Common myeloid progenitor, CD34-positive (primary cell): ENCODE results near the gene CUX1.
"Not testable (repeated sequence)": the region's sequence is repeated elsewhere in the genome, so short reads cannot be mapped to it uniquely, and the experiment has no call there.

ENCODE experiments used
- CTCF ChIA-PET: fragments of 350-600 bp; sonication (Branson Sonifier 250); formaldehyde crosslinking; loops from one replicate; lab custom pipeline; 2021; ENCODE audit warnings: antibody characterized with exemption; lab: Charles Lee
- POLR2A ChIA-PET: fragments of 350-600 bp; sonication (Branson Sonifier 250); formaldehyde crosslinking; loops from one replicate; lab custom pipeline; 2021; ENCODE audit warnings: antibody characterized with exemption; lab: Charles Lee
- DNase-seq, 3 donors: peaks; one replicate each; pipeline versions ENCODE4 v3.0.0 to v3.0.0-alpha.2; 2013
- H3K27ac ChIP-seq, 2 experiments: 1 replicate in 1 of 2; 2 replicates in 1 of 2; pipeline ENCODE4 v1.7.0; 2013; ENCODE audit warnings: inconsistent platforms in 2 of 2, low read length in 2 of 2, mild to moderate bottlenecking in 2 of 2, low read depth in 1 of 2, moderate library complexity in 1 of 2; ENCODE audit not compliant: severe bottlenecking in 2 of 2, insufficient read depth in 1 of 2, poor library complexity in 1 of 2
- H3K27me3 ChIP-seq, 5 experiments: replicated peaks in 2 of 5; 1 replicate in 3 of 5; 2 replicates in 2 of 5; pipeline versions ENCODE4 v1.6.1 to v1.7.0; 2013; ENCODE audit warnings: low read length in 4 of 5, mild to moderate bottlenecking in 2 of 5, moderate library complexity in 2 of 5, inconsistent platforms in 1 of 5; ENCODE audit not compliant: insufficient read depth in 5 of 5, control insufficient read depth in 4 of 5
- H3K36me3 ChIP-seq, 4 experiments: 1 replicate in 2 of 4; 2 replicates in 2 of 4; pipeline versions ENCODE4 v1.6.1 to v1.7.0; 2013; ENCODE audit warnings: low read length in 3 of 4, control low read depth in 1 of 4, mild to moderate bottlenecking in 1 of 4; ENCODE audit not compliant: control insufficient read depth in 4 of 4, insufficient read depth in 4 of 4
- H3K4me1 ChIP-seq, 4 experiments: 1 replicate in 3 of 4; 2 replicates in 1 of 4; pipeline versions ENCODE4 v1.6.1 to v1.7.1; 2013; ENCODE audit warnings: low read length in 3 of 4, mild to moderate bottlenecking in 3 of 4, control low read depth in 1 of 4, inconsistent platforms in 1 of 4, moderate library complexity in 1 of 4; ENCODE audit not compliant: control insufficient read depth in 4 of 4, insufficient read depth in 4 of 4; ENCODE audit errors: control extremely low read depth in 1 of 4
- H3K4me3 ChIP-seq, 7 experiments: 1 replicate in 4 of 7; 2 replicates in 3 of 7; pipeline versions ENCODE4 v1.5.1 to v1.7.0; 2013; ENCODE audit warnings: mild to moderate bottlenecking in 7 of 7, low read length in 6 of 7, moderate library complexity in 6 of 7, inconsistent platforms in 2 of 7, low read depth in 2 of 7, control low read depth in 1 of 7; ENCODE audit not compliant: insufficient read depth in 4 of 7, control insufficient read depth in 1 of 7; ENCODE audit errors: extremely low read depth in 1 of 7
- H3K9me3 ChIP-seq, 5 experiments: 1 replicate in 4 of 5; 2 replicates in 1 of 5; pipeline versions ENCODE4 v1.6.1 to v1.7.1; 2013; ENCODE audit warnings: low read length in 4 of 5, mild to moderate bottlenecking in 2 of 5, inconsistent platforms in 1 of 5, low read depth in 1 of 5, moderate library complexity in 1 of 5; ENCODE audit not compliant: control insufficient read depth in 4 of 5, insufficient read depth in 2 of 5; ENCODE audit errors: control extremely low read depth in 1 of 5
- WGBS: methylation state at CpG from one replicate; pipeline ENCODE4 v1.1.5; 2013; ENCODE audit not compliant: insufficient coverage; 5-methylcytosine and 5-hydroxymethylcytosine counted together

Gene CUX1

DNA sequence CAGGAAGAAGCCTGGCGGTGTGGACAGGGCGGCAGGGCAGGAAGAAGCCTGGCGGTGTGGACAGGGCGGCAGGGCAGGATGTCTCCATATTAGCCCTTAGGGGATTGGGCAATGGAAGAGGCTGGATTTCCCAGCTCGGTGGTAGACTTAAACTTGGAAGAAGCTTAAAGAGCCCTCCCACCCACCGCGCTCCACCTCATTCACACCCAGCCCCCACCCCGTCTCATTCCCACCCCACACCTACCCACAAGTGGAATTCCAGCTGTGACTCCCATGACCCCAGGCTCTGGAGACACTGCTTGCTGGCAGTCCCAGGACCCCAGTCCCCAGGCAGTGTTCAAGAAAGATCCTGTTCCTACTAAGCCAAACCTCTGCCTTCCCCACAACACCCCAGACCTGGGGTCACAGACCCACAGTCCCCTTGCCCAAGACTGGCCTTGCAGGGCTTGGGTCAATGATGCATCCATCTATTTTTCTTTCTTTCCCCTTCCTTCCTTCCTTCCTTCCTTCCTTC, 504.8 kb downstream of the CUX1 start:
- H3K27ac ChIP-seq, result no peak overlapping the region
- no peaks in the 10 kb centered on the region for H3K27me3 ChIP-seq
- H3K9me3 ChIP-seq, result no peaks in the 10 kb centered on the region
- no peak for DNase-seq
- peaks cover 0 to 14% (median 2%) of the 10 kb centered on the region in 4 experiments for H3K36me3 ChIP-seq
- 80% methylated on average over 2 of the region's 8 CpGs for WGBS
- ChIA-PET CTCF (no interaction called here), POLR2A (interaction anchor here (0.6 kb wide), 1 partner anchor 11 kb away, joined by 3 read pairs; no protein-coding TSS in a partner anchor)
- no peaks in the 10 kb centered on the region for H3K4me1 ChIP-seq
- no peak overlapping the region for H3K4me3 ChIP-seq

- POLR2A ChIA-PET, result no interaction called here
- H3K4me1 ChIP-seq, result no peaks in the 10 kb centered on the region
- WGBS, result 93% methylated on average over 5 of the region's 5 CpGs
These were observed 506.4 kb downstream of the CUX1 start for GRCh38 chr7:102323914-102324195.

GRCh38 chr7:102325106-102325505, 507.7 kb downstream of the CUX1 start:
- POLR2A ChIA-PET, DNase-seq, H3K9me3 ChIP-seq, H3K4me3 ChIP-seq, CTCF ChIA-PET, H3K27ac ChIP-seq, H3K4me1 ChIP-seq, H3K27me3 ChIP-seq, H3K36me3 ChIP-seq: not testable (repeated sequence)
- WGBS, result 98% methylated on average over 6 of the region's 11 CpGs

More at GRCh38 chr7:102323914-102324195, 506.4 kb downstream of the CUX1 start:
- H3K36me3 ChIP-seq, result peaks cover 0 to 5% (median 1%) of the 10 kb centered on the region in 4 experiments
- no peak overlapping the region for H3K27ac ChIP-seq
- CTCF ChIA-PET, result no interaction called here
- no peak overlapping the region for H3K4me3 ChIP-seq
- DNase-seq, result no peak
- H3K27me3 ChIP-seq, result no peaks in the 10 kb centered on the region
- no peaks in the 10 kb centered on the region for H3K9me3 ChIP-seq

DNA sequence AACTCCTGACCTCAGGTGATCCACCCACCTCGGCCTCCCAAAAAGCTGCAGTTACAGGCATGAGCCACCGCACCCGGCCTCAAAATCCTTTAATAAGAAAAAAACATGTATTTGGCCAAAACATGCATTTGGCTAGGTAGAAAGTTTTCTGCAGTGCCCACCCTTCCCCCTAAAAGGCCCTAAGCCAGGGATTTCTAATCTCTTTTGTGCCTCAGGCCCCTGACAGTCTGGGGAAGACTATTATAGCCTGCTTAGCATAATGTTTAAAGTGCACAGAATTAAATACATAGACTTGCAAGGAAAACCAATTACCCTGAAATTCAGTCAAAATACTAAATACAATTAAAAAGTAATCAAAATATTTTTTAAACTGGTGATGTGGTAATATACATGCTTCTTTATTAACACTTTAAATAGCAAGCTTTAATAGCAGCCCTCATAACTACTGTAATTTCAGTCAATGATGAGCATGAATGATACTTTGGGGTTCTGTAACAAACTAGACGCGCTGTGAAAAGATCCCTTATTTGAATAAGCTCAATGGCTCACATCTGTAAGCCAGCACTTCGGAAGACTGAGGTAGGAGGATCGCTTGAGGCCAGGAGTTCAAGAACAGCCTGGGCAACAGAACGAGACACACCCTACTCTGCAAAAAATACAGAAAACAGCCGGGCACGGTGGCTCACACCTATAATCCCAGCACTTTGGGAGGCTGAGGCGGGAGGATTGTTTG, 508.9 kb downstream of the CUX1 start:
- no peaks in the 10 kb centered on the region for H3K27me3 ChIP-seq
- H3K36me3 ChIP-seq, result no peaks in the 10 kb centered on the region
- H3K9me3 ChIP-seq, result no peaks in the 10 kb centered on the region
- H3K4me3 ChIP-seq, result no peak overlapping the region
- ChIA-PET POLR2A (no interaction called here), CTCF (no interaction called here)
- no peak overlapping the region for H3K27ac ChIP-seq
- WGBS, result 93% methylated on average over 9 of the region's 11 CpGs
- H3K4me1 ChIP-seq, result no peaks in the 10 kb centered on the region
- DNase-seq, result no peak

DNA sequence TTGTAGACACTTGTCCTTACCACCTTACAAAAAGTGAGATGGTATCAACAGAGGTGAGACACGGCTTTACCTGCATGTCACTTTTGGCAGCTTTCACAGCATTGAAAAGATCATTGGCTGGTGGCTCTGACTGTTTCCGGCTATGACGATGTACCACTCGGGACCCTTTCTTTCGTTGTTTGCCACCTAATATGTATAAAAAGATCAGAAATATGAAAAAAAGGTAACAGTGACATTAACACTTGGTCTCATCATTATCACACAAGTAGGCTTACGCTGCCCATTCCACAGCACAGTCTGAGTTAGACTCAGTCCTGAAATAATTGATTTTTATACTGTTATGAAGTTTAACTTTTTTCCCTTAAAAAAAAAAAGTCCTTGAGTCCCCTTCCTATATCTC, 509.8 kb downstream of the CUX1 start:
- POLR2A ChIA-PET, DNase-seq, H3K9me3 ChIP-seq, H3K27me3 ChIP-seq, H3K4me1 ChIP-seq, H3K4me3 ChIP-seq, H3K36me3 ChIP-seq, H3K27ac ChIP-seq, CTCF ChIA-PET: not testable (repeated sequence)
- no CpG with 5 or more reads among the region's 6 CpGs for WGBS

- H3K4me3 ChIP-seq, H3K27ac ChIP-seq, POLR2A ChIA-PET, H3K27me3 ChIP-seq, H3K36me3 ChIP-seq, H3K4me1 ChIP-seq, H3K9me3 ChIP-seq, DNase-seq: not testable (repeated sequence)
- CTCF ChIA-PET, result interaction anchor here (1.3 kb wide), 1 partner anchor 35 kb away, joined by 3 read pairs; no protein-coding TSS in a partner anchor
- no CpG with 5 or more reads among the region's 5 CpGs for WGBS
These were observed 511.4 kb downstream of the CUX1 start for GRCh38 chr7:102328863-102329262.

DNA sequence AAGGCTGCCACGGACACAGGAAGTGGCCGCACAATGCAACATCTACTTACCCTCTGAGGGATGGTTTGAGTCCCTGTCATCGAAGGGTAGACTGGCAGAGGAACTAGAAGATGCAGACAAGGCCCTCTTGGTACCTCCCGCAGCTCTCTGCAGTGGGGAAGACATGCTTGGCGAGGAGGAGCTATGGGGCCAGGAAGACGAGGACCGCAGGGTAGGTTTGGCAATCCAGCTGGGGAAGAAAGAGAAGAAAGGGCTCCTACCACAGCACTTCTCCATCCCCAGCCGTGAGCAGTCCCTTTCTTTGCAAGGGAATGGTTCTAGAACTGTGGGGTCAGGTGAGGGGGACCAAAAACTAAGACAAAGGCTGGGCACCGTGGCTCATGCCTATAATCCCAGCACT, 511.9 kb downstream of the CUX1 start:
- H3K36me3 ChIP-seq, H3K4me3 ChIP-seq, DNase-seq, H3K27ac ChIP-seq, H3K4me1 ChIP-seq, POLR2A ChIA-PET, H3K9me3 ChIP-seq, H3K27me3 ChIP-seq: not testable (repeated sequence)
- CTCF ChIA-PET, result interaction anchor here (1.3 kb wide), 1 partner anchor 34 kb away, joined by 3 read pairs; no protein-coding TSS in a partner anchor
- WGBS, result 50% methylated on average over 2 of the region's 9 CpGs
